GM21529 (cell line): ENCODE data around the gene SLC49A3.

Experiments used
- ATAC-seq: cut with Tn5 transposase; IDR thresholded peaks from one replicate; pipeline ENCODE4 v1.9.1; 2021; ENCODE audit not compliant: unreplicated experiment

The SLC49A3 gene

GRCh38 chr4:634599-634985 is 54.4 kb downstream of the SLC49A3 start:
- ATAC-seq: no peak

- no peak for ATAC-seq
Observed at GRCh38 chr4:633976-634598, 54.9 kb downstream of the SLC49A3 start.

GRCh38 chr4:633406-633805 is 55.5 kb downstream of the SLC49A3 start:
- no peak for ATAC-seq

DNA sequence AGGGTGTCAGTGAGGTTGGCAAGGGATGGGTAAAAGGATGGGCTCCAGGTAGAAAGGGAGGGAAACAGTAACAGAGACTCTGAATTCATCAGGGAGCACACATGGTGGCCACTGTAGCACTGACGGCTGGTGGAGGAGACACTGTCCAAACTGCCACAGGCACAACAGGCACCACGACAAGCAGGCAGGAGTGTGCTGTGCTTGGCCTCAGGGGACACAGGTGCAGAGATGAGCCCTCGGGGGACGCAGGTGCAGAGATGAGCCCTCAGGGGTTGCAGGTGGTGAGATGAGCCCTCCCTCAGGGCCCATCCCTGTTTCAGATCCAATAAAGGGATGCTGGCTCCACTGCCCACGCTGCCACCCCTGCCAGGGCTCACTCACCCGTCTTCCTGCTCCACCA is 56.0 kb downstream of the SLC49A3 start:
- ATAC-seq: no peak

GRCh38 chr4:632196-632790 is 56.7 kb downstream of the SLC49A3 start:
- ATAC-seq: no peak
